H4 (cell line): ENCODE measurements around the gene SRSF7. TPM values are rescaled to one million over a fixed set of nuclear protein-coding genes. Genes with fewer than 3 reads are reported as not detected.
A peak's percentile ranks its signal among the peaks of the same experiment; 100 is the strongest.
"Not testable (repeated sequence)": the region's sequence is repeated elsewhere in the genome, so short reads cannot be mapped to it uniquely, and the experiment has no call there.

ENCODE experiments used
- DNase-seq: peaks from one replicate; pipeline ENCODE4 v3.0.0-alpha.2; 2015; ENCODE audit warnings: low spot score
- total RNA-seq: library from RNA; depleted of rRNA; stranded (reverse); fragments of >200 nt; shearing (Covaris generic); gene quantifications from 2 replicates; pipeline ENCODE4 v1.2.3, GENCODE V29; 2014

SRSF7 gene
- total RNA-seq, 1 experiment from 2014 or later = 364 TPM

- no peak for DNase-seq
Measured at GRCh38 chr2:38754049-38754448, 2.9 kb upstream of the SRSF7 start.

- no peak for DNase-seq
Measured at GRCh38 chr2:38751596-38752410, 642 bp upstream of the SRSF7 start.

- DNase-seq = peak; percentile 16
Measured at GRCh38 chr2:38750011-38750890, 910 bp downstream of the SRSF7 start.

- no peak for DNase-seq
Measured at GRCh38 chr2:38748943-38749804, 2.0 kb downstream of the SRSF7 start.

- DNase-seq = no peak
Measured at GRCh38 chr2:38748391-38748790, 2.8 kb downstream of the SRSF7 start.

GRCh38 chr2:38747819-38748218 is 3.3 kb downstream of the SRSF7 start:
- no peak for DNase-seq

GRCh38 chr2:38747007-38747424 is 4.1 kb downstream of the SRSF7 start:
- DNase-seq = no peak

GRCh38 chr2:38745267-38745666 is 5.9 kb downstream of the SRSF7 start:
- DNase-seq = no peak

- no peak for DNase-seq
Measured at GRCh38 chr2:38744399-38744780, 6.8 kb downstream of the SRSF7 start.

GRCh38 chr2:38743672-38744398 is 7.3 kb downstream of the SRSF7 start:
- DNase-seq = no peak

- DNase-seq = no peak
Measured at GRCh38 chr2:38742797-38743559, 8.2 kb downstream of the SRSF7 start.

- DNase-seq = peak; percentile 19
Measured at GRCh38 chr2:38740851-38741731, 10.1 kb downstream of the SRSF7 start.

GRCh38 chr2:38739524-38739923 is 11.6 kb downstream of the SRSF7 start:
- DNase-seq = no peak

- no peak for DNase-seq
Measured at GRCh38 chr2:38737925-38738324, 13.2 kb downstream of the SRSF7 start.

GRCh38 chr2:38737000-38737698 is 14.0 kb downstream of the SRSF7 start:
- not testable (repeated sequence) for DNase-seq

- no peak for DNase-seq
Measured at GRCh38 chr2:38735999-38736320, 15.2 kb downstream of the SRSF7 start.

GRCh38 chr2:38734299-38735058 is 16.7 kb downstream of the SRSF7 start:
- no peak for DNase-seq

GRCh38 chr2:38733300-38733971 is 17.7 kb downstream of the SRSF7 start:
- no peak for DNase-seq
